AG08395 (cell line): ENCODE measurements around the gene GBX1.

Experiments used
- DNase-seq: peaks from one replicate; pipeline ENCODE4 v3.0.0; 2012; ENCODE audit warnings: mixed read lengths, low spot score

GBX1 gene

DNA sequence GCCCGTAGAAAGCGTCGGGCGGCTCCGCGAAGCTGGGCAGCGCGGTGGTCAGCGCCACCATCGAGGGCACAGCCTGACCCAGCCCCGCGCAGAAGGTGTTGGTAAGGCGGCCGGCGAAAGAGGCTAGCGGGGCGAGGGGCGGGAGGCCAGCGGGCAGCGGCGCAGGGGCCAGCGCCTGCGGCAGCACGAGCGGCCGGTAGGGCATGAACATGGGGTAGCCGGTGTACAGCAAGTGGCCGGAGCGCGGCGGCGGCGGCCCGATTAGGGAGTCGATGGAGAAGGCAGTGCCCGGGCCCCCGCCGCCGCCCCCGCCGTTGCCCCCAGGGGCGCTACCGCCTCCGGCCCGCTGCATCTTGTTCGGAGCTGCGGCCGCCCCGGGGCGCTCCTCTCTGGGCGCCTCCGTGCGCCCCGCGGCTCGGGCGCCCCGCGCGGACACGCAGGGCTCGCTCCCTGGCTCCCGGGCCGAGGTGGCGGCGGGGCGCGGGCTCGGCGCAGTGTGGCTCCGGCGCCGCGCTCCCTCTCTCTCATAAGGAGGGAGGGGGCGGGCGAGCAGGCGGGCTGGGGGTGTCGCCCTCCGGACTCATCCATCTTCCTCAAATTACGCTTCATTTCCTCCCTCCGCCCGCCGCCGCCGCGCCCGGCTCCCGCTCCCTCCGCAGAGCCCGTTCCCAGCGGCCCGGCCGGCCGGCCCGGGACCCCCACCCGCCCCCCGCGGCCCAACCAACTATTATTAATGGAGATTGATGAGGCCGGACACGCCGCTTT, at the start of gene GBX1:
TSS of gene GBX1 (minus strand) at position 498 of the 765 bp plus-strand sequence. CDS start at position 352, 146 bp downstream.
- DNase-seq, result no peak

- DNase-seq, result no peak
Observed at GRCh38 chr7:151215396-151215795, 47.9 kb upstream of the GBX1 start.

DNA sequence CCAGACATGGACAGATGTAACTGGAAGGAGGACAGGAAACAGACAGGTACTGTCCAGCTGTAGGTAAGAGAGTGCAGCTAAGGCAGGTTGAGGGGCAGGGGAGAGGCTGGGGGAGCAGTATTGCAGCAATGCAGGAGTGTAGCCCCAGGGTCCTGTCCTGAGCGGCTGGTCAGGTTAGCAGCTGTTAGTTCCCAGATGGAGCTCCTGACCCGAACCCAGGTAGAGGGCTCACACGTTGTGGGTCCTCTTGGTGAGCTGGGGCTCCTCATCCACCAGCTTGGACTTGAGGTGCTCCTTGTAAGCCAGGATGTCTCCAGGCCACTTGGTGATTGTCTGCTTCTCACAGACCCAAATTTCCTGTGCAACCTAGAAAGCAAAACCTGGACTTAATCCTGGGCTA, 46.3 kb upstream of the GBX1 start:
- no peak for DNase-seq

DNA sequence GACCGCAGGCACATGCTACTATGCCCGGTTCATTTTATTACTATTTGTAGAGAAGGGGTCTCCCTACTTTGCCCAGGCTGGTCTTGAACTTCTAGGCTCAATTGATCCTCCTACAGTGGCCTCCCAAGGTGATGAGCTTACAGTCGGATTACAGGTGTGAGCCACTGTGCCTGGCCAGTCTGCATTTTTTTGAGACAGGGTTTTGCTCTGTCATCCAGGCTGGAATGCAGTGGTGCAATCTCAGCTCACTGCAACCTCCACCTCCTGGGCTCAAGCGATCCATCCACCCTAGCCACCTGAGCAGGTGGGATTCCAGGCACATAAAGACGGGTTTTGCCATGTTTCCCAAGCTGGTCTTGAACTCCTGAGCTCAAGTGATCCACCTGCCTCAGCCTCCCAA, 45.1 kb upstream of the GBX1 start:
- DNase-seq, result no peak

DNA sequence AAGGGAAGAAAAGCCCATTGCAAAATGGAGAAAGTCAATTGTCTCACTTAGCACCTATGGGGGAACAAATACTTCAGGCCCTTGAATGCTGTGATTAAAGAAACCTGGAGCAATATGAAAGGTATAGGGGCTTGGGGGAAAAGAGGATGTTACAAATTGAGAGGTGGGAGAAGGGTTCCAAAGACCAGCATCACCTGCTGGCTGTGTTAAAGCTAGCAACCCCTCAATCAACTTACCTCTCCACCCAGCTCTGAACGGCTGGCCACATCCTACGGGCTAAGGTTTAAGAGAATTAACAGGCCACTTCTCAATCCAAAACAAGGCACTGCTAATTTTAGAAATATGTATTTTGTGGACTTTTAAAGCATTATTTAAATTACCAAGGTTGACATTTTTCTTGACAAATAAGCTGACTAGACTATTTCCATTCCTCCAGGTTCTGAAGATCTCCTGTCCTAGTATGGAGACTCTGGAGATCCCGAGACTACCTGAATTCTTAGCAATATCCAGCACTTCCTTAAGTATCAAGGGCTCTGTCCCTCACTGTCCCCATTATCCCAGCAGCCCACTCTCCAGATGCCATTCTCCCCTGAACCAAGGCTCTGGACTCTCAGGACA, 43.8 kb upstream of the GBX1 start:
- no peak for DNase-seq

DNA sequence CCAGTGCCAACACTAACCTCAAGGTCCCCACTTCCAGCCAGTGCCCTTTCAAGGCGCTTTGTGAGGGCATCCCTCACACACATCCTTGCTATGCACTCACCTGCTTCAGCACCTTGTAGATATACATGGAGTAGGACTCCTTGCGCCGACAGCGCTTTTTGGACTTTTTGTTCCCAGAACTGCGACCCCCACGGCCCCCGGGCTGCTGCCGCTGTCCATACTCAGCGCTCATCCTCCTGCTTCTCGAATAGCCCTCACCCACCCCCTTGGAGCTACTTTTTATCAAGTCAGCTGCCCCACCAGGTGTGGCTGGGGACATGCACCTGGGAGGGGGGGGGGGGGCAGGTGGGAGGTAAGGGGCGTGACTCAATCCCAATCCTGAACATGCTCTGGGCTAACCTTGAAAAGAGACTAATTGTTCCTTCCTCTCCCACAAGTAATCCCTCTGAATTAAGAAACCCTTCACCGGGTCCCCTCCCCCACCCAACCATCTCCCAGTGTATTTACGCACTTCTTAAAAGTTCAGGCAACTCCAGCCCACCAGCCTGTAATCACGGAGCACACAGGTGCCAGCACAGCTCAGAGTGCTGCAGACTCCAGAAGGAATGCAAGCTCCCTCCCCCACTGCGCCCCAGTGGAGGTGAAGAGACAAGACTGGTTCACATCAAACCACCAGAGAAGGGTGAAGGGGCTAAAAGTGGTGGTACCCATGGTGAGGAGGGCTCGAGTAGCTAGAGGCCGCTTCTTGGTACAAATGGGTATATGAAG, 42.8 kb upstream of the GBX1 start, which contains the start of gene H2BK1:
TSS of gene H2BK1 (minus strand) at position 402 of the 768 bp plus-strand sequence. CDS start at position 232, 170 bp downstream.
- DNase-seq, result no peak

DNA sequence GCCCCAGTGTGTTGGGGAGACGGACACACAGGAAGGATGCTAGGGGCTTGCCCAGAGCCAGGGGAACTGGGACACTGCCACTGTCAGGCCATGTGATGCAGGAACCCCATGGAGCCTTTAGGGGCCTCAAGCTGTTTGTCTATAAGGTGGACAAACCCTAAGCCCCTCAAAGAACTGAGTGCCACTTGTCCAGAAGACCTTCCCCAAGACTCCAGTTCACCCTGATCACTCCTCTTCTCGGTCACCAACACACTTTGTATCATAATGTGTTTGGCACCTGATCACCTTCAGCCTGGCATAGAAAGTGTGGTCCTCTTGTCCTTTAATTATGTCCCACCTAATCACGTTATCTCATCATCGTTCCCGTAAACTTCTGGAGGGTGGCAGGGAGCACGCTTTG, 42.1 kb upstream of the GBX1 start:
- DNase-seq, result no peak

GRCh38 chr7:151208253-151208862, 40.9 kb upstream of the GBX1 start:
- DNase-seq, result no peak

- no peak for DNase-seq
Observed at GRCh38 chr7:151207804-151208203, 40.3 kb upstream of the GBX1 start.

DNA sequence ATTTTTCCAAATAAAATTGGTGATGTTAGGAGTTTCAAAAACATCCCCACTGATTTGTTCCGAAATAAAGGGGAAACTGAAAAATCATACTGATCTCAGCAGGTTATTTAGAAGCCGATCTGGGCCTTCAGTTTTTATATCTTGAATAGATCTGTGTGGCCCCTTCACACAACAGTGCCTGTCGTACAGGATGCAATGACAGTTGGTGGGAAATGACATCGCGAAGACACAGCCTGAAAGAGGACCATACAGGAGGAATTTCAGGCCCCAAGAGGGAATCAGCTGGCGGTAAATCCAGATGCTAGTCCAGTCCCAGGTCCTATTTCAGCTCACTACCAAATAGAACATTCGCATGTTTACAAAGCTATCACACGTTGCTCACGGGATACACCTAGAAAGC, 39.8 kb upstream of the GBX1 start:
- no peak for DNase-seq

GRCh38 chr7:151206914-151207313, 39.4 kb upstream of the GBX1 start:
- no peak for DNase-seq

- DNase-seq, result no peak
Observed at GRCh38 chr7:151205730-151206129, 38.2 kb upstream of the GBX1 start.

DNA sequence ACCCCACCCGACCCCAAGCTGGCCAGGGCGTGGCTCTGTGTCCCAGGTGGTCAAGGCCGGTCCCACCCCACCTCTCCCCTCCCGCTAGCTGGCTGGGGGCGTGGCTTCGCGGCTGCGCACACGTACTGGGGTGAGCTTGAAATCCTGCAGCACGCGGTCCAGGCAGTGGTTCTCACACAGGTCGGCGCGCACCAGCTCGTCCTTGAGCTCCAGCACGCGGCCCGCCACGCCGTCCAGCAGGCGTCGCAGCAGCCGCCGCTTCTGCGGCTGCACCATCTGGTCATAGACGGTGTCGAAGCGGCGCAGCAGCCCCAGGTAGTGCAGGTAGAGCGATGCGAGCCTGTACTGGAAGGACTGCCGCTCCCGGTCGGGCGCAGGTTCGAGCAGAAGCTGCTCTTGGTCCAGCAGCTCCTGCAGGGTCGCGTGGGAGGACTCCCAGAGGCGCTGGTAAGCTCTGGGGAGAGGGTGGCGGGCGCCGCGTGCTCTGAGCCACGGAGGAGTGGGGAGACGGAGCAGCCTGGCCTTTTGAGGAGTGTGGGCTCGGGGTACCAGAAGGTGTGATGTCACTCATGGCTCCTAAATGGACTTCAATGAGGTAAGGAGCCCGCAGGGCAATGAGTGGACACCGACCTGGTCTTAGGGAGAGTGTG, 37.0 kb upstream of the GBX1 start:
- DNase-seq, result no peak

GRCh38 chr7:151202836-151203235, 35.3 kb upstream of the GBX1 start:
- no peak for DNase-seq

DNA sequence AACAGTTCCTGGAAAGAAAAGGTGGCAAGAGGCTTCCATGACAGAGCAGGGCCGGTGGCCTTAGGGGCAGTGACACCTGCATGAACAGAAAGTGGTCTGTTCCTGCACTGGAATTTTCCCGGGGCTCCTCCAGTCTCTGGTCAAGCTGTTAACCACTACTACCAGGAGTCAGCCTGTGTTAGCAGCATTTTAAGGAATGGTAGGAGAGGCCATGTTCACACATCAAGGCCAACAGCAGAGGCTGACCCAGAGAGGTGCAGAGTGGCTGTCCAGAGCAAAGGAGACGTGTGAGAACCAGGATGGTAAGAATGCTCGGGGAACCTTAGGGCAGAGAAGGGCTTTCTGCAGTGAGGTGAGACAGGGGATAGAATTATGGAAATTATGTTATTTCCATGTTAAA, 34.3 kb upstream of the GBX1 start:
- DNase-seq, result no peak

GRCh38 chr7:151201344-151201743, 33.9 kb upstream of the GBX1 start:
- no peak for DNase-seq

- no peak for DNase-seq
Observed at GRCh38 chr7:151198945-151199848, 31.7 kb upstream of the GBX1 start.

DNA sequence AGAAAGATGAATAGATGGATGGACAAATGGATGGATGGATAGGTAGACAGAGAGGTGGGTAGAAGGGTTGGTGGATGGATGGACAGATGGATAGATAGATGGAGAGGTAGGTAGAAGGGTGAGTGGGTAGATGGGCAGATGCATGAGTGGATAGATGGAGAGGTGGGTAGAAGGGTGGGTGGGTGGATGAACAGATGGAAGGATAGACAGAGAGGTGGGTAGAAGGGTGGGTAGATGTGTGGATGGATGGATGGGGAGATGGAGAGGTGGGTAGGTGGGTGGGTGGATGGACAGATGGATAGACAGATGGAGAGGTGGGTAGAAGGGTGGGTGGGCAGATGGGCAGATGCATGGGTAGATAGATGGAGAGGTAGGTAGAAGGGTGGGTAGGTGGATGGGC, 30.4 kb upstream of the GBX1 start:
- DNase-seq, result no peak

DNA sequence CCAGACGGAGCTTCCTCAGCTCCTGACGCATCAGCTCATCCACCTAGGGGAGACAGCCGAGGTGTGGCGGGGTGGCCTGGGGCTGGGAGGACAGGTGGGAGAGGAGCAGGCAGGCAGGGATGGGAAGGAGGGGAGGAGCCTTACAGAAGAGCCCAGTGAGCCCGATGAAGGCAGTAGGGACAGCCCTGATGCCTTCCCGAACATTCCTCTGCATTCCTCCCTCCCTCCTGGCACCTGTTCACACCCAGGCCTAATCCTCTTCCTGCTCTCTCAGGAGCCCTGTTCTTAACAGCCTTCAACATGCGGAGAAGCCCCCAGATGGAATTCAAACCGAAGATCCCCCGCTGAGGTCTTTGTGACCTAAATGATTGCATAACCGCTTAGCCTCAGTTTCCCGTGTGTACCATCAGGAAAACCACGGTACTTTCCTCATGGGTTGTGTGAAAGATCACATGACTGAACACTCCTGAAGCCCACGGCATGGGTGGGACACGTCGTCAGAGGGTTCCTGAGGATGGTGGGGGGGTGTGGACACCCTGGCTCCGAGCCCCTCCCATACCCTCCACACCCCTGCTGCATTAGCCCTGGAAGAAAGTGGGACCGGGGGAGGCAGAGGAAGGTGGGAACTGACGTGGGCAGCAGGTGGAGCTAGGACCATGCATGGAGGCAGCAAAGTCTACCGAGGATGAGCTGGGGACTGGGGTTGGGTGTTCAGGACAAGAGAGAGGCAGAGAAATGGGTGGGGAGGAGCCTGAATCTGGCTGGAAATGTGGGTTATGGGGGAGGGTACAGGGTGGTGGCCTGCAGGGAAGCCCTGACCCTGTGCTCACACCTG, 28.3 kb upstream of the GBX1 start:
- DNase-seq, result no peak

DNA sequence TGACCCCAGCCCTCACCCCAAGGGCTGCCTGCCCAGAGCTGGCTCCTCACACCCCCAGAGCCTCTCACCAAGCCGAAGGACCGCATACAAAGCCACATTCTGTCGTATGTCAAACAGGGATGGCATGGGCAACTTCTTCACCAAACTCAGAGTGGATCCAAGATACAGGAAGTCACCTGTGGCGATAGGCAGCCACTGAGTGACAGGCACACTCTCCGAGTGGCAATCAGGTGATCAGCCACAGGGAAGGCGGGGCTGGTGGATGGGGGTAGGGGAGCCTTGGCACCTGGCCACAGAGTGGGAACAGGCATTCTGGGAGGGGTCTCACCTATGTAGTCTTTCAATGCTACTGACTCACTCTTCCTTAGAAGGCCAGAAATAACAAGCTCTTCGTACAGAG, 26.7 kb upstream of the GBX1 start:
- DNase-seq, result no peak
